GM19455 (cell line): Measurements from ENCODE around the gene SPPL3.

Experiments
- ATAC-seq: cut with Tn5 transposase; IDR thresholded peaks from one replicate; pipeline ENCODE4 v1.9.1; 2021; ENCODE audit not compliant: unreplicated experiment

SPPL3 gene

GRCh38 chr12:120787889-120788288 lies 116.3 kb downstream of the SPPL3 start:
- ATAC-seq = no peak

- no peak for ATAC-seq
Observed at GRCh38 chr12:120784804-120785203, 119.4 kb downstream of the SPPL3 start.

DNA sequence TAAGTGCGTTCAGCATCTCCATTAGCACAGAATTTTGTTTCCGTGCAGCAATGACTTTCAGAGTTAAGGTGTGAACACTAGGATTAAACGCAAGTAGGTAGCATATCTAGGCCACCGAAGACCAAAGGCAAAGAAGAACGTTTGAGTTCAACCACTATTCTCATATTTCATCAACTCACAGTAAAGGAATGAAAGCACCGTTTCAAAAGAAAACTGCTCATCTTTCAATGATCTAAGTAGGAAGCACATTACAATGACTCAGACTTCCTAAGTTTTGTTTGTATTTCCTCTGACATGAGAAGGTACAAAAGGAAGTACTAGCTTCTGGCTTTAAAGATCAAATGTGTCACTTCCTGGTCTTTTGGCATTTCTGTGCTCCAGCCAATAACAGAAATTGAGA lies 121.0 kb downstream of the SPPL3 start:
- no peak for ATAC-seq

DNA sequence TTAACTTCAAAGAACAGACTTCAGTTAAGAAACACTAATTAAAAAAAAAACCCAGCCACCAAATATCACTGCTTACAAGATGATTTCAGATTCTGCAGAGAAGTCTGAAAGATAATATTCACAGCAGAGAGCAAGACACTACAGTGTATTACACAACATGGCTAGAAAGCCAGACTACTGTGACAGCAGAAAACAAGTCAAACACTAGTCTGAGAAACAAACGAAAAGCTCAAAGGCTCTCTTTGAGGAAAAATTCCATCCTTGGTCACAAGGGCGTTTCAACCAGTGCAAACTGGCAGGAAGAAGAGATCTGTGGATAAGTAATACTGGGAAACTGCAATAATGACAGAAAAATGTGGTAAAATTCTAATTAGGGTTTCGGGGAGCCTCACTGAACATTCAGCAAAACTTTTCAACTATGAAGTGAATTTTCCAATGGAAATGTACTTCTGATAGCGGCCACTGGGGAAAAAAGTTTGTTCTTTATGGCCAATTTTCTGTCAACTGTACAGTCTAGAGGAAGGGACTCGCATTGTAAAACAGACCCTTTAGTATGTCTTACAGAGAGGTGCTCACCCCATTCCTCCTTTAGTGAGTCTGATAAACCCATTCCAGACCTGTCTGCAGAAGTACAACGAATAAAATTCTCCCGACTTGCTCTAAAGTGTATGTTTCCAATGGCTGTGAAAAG lies 128.2 kb downstream of the SPPL3 start:
- no peak for ATAC-seq

DNA sequence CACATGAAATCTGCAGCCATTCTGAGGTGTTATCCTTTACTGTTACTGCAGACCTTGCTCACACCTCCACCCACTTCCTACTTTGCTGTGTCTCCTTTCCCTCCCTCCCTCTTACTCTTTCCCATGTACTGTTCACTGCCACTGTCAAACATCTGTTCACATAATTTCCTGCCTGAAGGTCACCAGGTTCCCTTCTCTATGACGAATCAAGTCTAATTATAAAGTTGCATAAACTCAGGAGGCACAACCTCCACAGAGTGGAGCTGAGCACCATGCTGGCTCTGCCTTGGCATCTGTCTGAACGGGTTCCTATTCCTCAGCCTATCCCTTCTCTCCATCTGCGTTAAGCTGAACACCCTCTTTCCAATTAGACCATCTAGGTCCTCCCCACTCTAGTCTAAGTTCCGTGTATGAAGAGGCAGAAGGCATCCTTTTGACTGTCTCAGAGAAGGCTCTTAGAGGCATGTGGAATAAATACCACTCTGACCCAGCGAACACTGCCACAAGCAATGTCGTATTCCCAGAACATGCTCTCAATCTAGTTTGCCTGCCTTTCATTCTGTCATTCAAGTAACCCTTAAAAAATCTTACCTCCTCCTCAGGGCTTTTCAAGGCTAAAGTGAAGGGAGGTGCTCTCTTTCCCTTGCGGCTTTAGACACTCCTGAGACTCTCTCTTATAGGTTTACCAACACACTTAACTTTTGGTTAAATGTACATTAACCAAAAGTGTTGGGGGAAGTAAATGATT lies 129.8 kb downstream of the SPPL3 start:
- no peak for ATAC-seq

DNA sequence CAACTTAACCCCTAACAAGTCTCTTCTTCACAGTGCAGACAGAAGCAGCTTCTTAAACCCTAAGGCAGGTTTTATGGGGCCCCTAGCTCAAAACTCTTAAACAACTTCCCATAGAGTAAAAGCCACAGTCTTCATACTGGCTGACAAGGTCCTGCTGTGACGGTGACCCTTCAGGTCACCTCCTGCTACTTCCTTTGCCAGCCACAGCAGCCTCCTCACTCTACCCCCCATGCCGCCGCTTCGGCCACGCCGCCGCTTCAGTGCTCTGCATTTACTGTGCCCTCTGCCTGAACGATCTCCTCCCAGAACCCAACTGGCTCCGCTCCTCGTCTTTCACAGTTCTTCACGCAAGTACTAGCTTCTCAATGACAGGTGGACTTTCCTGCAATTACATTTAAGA lies 133.1 kb downstream of the SPPL3 start:
- no peak for ATAC-seq

DNA sequence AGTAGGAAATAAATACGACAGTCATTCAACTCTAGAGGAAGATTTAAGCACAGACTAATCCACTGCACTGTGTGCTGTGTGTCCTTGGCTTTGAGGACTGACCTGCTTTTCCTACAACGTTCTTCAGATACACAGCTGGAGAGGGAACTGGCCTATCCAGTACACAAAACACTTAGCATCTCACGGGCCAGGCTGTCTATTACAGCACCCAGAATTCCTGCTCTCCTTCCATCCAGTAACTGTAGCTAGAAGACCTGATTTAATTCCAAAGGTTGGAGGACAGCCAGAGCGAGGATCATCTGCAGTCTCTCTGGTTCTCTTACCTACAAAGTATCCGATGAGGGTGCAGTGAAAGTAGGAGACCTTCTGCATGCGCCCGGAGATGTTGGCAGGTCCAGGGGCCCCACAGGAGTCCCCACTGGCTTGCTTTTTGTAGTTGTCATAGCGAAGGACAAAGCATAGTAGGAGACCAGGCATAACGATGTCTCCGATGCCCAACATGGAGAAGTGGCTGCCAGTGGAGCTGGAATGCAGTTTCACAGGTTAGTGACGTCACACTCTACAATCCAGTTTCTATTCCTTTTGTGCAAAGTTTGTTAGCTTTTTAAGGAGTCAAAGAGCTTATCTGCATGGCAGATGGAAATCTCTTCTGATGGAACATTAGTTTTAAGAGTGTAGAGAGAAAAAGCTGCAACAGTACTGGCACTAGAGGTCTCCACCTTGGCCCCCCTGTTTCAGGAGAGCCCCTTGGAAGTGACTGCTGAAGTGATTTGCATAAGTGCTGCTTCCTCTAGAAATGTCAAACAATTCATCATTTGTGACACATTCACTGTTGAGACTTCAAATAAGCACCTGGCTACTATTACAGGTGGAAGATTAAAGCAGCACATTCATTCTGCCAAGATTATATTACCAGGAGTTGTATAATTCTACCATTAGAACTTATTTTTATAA lies 136.8 kb downstream of the SPPL3 start:
- no peak for ATAC-seq

DNA sequence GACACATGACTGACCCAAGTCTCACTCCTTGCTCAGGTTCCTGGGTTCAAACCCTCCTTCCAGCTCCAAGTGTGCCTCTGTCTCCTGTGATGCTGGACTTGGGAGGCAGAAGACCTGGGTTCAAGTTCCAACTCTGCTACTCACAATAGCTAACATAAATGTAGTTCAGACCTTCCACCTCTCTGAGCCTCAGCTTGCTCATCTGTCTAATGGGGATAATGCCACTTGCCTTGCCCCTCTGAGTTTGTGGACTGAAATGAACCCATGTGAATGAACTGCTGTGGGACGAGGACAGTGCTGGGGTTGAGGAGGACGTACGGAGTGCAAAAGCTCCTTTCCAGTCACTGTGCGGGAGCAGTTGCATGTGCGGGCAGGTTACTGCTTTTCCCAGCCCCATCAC lies 137.6 kb downstream of the SPPL3 start:
- no peak for ATAC-seq

DNA sequence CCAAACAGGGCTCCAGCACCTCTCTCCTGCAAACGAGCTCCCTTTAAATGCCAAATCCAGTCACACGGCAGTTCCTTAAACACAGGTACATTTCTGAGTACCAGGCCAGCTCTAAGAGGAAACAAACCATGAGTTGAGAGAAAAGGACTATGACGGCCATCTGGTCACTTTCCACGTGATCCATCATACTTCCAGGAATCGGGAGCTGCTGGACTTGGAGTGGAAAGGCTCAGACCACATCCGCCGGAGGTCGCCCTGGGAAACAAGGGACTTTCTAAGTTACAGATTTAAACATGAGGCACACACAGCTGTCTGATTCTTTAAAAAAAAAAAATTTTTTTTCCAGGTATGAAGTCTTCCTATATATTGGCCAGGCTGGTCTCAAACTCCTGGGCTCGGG lies 139.3 kb downstream of the SPPL3 start:
- no peak for ATAC-seq

DNA sequence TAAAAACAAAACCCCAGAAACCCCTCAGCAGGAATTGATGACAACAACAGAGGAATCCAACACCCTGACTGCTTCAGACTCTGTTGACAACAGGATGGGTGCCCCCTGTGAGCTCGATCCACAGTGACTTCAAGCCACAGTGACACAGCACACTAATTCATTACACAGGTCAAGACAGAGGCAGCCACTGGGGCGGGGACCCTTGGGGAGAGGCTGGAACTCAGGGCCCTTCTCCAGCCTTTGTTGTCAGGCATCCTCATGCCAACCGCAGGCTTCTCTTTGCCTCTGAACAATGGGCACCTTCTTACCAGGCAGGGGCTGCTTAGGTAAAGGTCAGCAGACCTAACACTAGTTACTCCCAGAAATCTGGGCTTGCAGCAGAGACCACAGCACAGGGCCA lies 140.9 kb downstream of the SPPL3 start:
- ATAC-seq = no peak

- ATAC-seq = no peak
Observed at GRCh38 chr12:120762086-120762485, 142.1 kb downstream of the SPPL3 start.

DNA sequence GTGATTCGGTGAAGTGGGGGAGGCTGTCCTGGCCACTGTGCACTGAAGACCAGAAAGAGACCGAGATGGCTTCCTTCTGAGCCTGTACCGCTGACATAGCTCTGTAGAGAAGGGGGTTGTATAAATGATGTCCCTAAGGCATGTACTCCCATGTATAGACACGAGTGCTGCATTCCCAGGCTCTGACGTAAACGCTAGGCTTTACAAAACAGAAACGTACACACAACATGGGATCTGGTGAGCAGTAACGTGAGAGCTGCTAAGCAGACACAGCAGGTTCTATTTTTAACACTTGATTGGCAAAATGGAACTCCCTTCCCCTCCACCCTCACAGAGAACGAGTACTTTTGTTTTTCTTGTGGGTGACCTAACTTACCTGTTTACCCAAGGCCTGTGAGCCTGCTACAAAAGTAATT lies 142.6 kb downstream of the SPPL3 start:
- no peak for ATAC-seq

- no peak for ATAC-seq
Observed at GRCh38 chr12:120760349-120761254, 143.6 kb downstream of the SPPL3 start.

DNA sequence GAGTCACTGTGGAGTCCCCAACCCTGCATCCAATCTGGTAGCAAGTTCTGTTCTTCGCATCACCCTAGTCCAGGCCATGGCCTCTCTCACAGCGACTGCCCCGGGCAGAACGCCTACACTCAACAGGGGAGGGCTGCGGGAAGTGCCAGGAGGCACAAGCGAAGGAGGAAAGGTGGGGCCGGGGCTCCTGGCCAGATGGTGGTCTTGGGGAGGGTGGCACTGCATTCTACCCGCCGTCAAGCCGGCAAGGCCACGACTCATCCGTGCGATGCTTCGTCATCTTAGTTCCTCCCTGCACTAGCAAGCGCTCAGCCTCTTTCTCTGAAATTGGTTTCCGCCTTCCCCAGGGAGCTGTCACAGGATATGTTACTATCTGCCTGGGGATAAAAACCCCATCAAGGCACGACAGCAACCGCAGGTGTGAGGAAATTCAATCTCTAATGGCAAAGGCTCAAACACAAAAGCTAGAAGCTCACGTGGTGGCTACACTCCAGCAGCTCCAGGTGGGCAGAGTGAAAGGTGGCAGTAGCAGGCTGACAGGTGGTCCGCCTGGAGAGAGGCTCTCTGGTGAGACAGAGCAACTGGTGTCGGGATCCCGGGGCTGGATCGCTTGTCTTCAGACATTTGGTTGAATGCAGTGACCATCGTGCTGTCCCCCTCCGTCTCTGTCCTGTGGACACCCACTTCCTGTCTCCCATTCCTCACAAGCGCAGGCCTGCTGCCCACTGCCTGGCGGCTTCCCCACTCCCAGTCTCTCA lies 144.4 kb downstream of the SPPL3 start:
- no peak for ATAC-seq

- ATAC-seq = no peak
Observed at GRCh38 chr12:120758798-120759590, 145.2 kb downstream of the SPPL3 start.

GRCh38 chr12:120757949-120758348 lies 146.2 kb downstream of the SPPL3 start:
- ATAC-seq = no peak

- no peak for ATAC-seq
Observed at GRCh38 chr12:120757226-120757742, 146.9 kb downstream of the SPPL3 start.

DNA sequence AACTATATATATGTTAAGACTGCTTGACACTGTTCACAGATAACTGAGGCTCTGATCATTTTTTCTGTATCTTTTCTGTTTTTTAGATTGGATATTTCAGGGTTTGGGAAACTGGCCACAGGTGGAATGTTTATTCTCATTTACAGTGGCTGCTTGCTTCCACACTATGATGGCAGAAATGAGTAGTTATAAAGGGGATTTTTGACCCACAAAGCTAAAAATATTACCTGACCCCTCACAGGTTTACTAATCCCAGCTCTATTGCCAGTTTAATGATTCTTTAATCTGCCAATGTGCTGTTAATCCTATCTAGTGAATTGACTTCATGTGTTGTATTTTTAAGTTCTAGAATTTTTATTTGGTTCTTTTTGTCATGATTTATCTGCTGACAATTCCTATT lies 148.9 kb downstream of the SPPL3 start:
- no peak for ATAC-seq

- ATAC-seq = no peak
Observed at GRCh38 chr12:120754792-120755191, 149.4 kb downstream of the SPPL3 start.
